ENCODE results near the gene ANKRD55.

ANKRD55 gene

DNA sequence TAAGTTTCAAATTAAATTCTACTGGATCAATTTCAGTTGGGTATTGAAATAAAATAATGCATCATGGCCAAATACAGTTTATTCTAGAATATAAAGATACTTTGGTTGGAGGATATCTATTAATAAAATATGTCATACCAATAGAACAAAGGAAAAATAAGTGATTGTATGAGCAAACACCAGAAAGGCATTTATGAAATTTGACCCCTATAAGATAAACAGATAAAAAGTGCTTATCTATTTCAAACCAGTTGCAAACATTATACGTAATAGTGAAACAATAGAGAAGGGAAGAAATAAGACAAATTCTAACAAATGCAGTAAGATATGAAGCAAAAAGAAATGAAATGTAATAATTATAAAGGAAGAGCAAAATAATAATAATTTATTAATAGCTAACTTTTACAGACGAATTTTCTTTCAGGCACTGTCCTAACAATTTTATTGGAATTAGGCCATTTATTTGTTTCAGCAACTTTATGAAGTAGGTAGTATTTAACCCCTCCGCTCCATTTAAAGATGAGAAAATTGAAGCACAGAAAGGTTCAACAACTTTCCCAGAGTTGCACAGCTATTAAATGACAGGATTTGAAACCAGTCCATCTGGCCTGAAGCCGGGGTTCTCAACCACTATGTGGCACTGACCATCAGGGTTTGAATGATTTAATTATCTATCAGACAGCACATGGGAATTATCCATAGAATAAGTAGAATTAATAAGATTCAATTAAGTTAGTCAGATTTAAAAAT lies 20.8 kb downstream of the ANKRD55 start:
- Histone ChIP-seq H4K8ac (ENCODE audit: low read depth, low read length) (no peak overlapping the region), H2BK120ac (ENCODE audit: low read depth, low read length) (no peak overlapping the region), H3K18ac (ENCODE audit: low read length) (no peak overlapping the region), H3K4me3 (ENCODE audit: low read length in 2 of 2) (no peak overlapping the region), H2AK5ac (ENCODE audit: low read depth, low read length) (no peak overlapping the region), H3K14ac (ENCODE audit: low read length) (no peak overlapping the region), H3K4me2 (ENCODE audit: insufficient read depth, low read length, poor library complexity, severe bottlenecking) (no peak overlapping the region), H3K23ac (ENCODE audit: low read depth, low read length, poor library complexity) (no peak overlapping the region), H2BK15ac (ENCODE audit: low read length) (no peak overlapping the region), H3K4me1 (ENCODE audit: control insufficient read depth in 2 of 2, insufficient read depth in 1 of 2, low read depth in 1 of 2, low read length in 2 of 2) (peaks cover 2 to 12% of the 10 kb centered on the region in 2 donors), H2BK5ac (ENCODE audit: low read length) (no peak overlapping the region), H3K9ac (ENCODE audit: low read depth, low read length, poor library complexity) (no peak overlapping the region), H2AFZ (ENCODE audit: low read length) (no peak overlapping the region), H3K4ac (ENCODE audit: low read length) (no peak overlapping the region), H3K9me3 (replicated peaks in 1 of 2; ENCODE audit: control insufficient read depth in 2 of 2, insufficient read depth in 1 of 2, low read depth in 1 of 2, low read length in 2 of 2) (peaks cover 3 to 12% of the 10 kb centered on the region in 2 donors), H3K27me3 (ENCODE audit: control insufficient read depth in 3 of 3, insufficient read depth in 3 of 3, low read depth in 1 of 3, low read length in 3 of 3) (no peaks in the 10 kb centered on the region), H3K79me1 (ENCODE audit: low read depth, low read length) (no peaks in the 10 kb centered on the region), H2BK12ac (ENCODE audit: low read length) (no peak overlapping the region), H3K27ac (replicated peaks; ENCODE audit: low read length) (no peak overlapping the region), H4K91ac (ENCODE audit: low read depth, low read length, poor library complexity) (no peak overlapping the region), H3K36me3 (replicated peaks in 1 of 2; ENCODE audit: control insufficient read depth in 2 of 2, insufficient read depth in 2 of 2, low read length in 2 of 2) (no peaks in the 10 kb centered on the region)
- DNase-seq (ENCODE audit: low spot score), result no peak
- no CpG with 5 or more reads among the region's 4 CpGs for WGBS, 2 donors (ENCODE audit: extremely low coverage in 2 of 2, insufficient read length in 2 of 2, insufficient replicate concordance in 1 of 2)

DNA sequence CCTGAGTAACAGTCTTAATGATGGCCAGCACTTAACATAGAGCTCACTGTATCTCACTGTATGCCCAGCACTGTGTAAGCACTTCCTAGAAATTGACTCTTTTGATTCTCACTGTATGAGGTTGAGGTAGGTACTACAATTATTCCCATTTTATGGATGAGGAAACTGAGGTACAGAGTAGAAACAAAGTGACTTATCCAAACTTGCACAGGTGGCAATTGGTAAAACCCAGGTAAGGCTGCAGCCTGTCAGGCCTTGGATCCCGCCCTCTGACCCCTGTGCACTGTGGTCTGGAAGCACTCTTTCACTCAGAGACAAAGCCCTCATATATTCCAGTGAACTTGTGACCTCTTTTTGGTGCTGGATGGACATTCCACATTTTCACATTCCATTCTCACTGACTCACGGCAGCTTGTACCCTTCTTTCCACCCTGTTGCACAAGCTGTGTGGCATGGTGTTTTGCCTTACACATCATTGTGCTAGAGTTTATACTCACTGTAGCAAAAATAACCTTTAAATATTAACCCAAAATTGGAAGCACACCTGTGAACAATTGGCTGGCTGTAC lies 21.7 kb downstream of the ANKRD55 start:
- WGBS, 2 donors (ENCODE audit: extremely low coverage in 2 of 2, insufficient read length in 2 of 2, insufficient replicate concordance in 1 of 2), result no CpG with 5 or more reads among the region's 2 CpGs

GRCh38 chr5:56208681-56209080 lies 24.4 kb downstream of the ANKRD55 start:
- no peak overlapping the region for H3K9ac ChIP-seq (ENCODE audit: low read depth, low read length, poor library complexity)
- H2BK5ac ChIP-seq (ENCODE audit: low read length), result no peak overlapping the region

More for the DNA sequence above, 21.7 kb downstream of the ANKRD55 start:
- DNase-seq (ENCODE audit: low spot score), result peak; percentile 46
- Histone ChIP-seq H3K79me1 (ENCODE audit: low read depth, low read length) (no peaks in the 10 kb centered on the region), H4K8ac (ENCODE audit: low read depth, low read length) (no peak overlapping the region), H2AFZ (ENCODE audit: low read length) (no peak overlapping the region), H3K4ac (ENCODE audit: low read length) (no peak overlapping the region), H3K9ac (ENCODE audit: low read depth, low read length, poor library complexity) (no peak overlapping the region), H3K9me3 (replicated peaks in 1 of 2; ENCODE audit: control insufficient read depth in 2 of 2, insufficient read depth in 1 of 2, low read depth in 1 of 2, low read length in 2 of 2) (peaks cover 3 to 5% of the 10 kb centered on the region in 2 donors), H3K23ac (ENCODE audit: low read depth, low read length, poor library complexity) (no peak overlapping the region), H3K4me1 (ENCODE audit: control insufficient read depth in 2 of 2, insufficient read depth in 1 of 2, low read depth in 1 of 2, low read length in 2 of 2) (peaks cover 2 to 12% of the 10 kb centered on the region in 2 donors), H3K27ac (replicated peaks; ENCODE audit: low read length) (peak overlapping the region; percentile 14), H3K14ac (ENCODE audit: low read length) (no peak overlapping the region), H2BK5ac (ENCODE audit: low read length) (no peak overlapping the region), H2BK15ac (ENCODE audit: low read length) (no peak overlapping the region), H3K4me2 (ENCODE audit: insufficient read depth, low read length, poor library complexity, severe bottlenecking) (no peak overlapping the region), H4K91ac (ENCODE audit: low read depth, low read length, poor library complexity) (no peak overlapping the region), H2BK12ac (ENCODE audit: low read length) (no peak overlapping the region), H2BK120ac (ENCODE audit: low read depth, low read length) (no peak overlapping the region), H3K18ac (ENCODE audit: low read length) (no peak overlapping the region), H3K36me3 (replicated peaks in 1 of 2; ENCODE audit: control insufficient read depth in 2 of 2, insufficient read depth in 2 of 2, low read length in 2 of 2) (no peaks in the 10 kb centered on the region), H3K4me3 (ENCODE audit: low read length in 2 of 2) (no peak overlapping the region), H2AK5ac (ENCODE audit: low read depth, low read length) (no peak overlapping the region), H3K27me3 (ENCODE audit: control insufficient read depth in 3 of 3, insufficient read depth in 3 of 3, low read depth in 1 of 3, low read length in 3 of 3) (no peaks in the 10 kb centered on the region)

DNA sequence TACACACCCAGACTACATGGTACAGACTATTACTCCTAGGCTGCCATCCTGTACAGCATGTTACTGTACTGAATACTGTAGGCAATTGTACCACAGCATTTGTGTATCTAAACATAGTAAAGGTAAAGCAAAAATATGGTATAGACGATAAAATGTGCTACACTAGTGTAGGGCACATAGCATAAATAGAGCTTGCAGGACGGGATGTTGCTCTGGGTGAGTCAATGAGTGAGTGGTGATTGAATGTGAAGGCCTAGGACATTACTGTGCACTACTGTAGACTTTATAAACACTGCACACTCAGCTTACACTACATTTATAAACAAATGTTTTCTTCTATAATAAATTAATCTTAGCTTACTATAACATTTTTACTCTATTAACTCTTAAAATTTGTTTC lies 25.6 kb downstream of the ANKRD55 start:
- no peak overlapping the region for H4K8ac ChIP-seq (ENCODE audit: low read depth, low read length)
- no peak overlapping the region for H3K9ac ChIP-seq (ENCODE audit: low read depth, low read length, poor library complexity)
- H3K27ac ChIP-seq (replicated peaks; ENCODE audit: low read length), result no peak overlapping the region
- no peak overlapping the region for H3K4ac ChIP-seq (ENCODE audit: low read length)
- DNase-seq (ENCODE audit: low spot score), result no peak
- H3K36me3 ChIP-seq (replicated peaks in 1 of 2; ENCODE audit: control insufficient read depth in 2 of 2, insufficient read depth in 2 of 2, low read length in 2 of 2), result no peaks in the 10 kb centered on the region
- no peak overlapping the region for H2BK15ac ChIP-seq (ENCODE audit: low read length)
- no peak overlapping the region for H2BK120ac ChIP-seq (ENCODE audit: low read depth, low read length)
- no peak overlapping the region for H2BK12ac ChIP-seq (ENCODE audit: low read length)
- no peaks in the 10 kb centered on the region for H3K27me3 ChIP-seq (ENCODE audit: control insufficient read depth in 3 of 3, insufficient read depth in 3 of 3, low read depth in 1 of 3, low read length in 3 of 3)
- H3K79me1 ChIP-seq (ENCODE audit: low read depth, low read length), result no peaks in the 10 kb centered on the region
- H2BK5ac ChIP-seq (ENCODE audit: low read length), result no peak overlapping the region
- H3K4me1 ChIP-seq (ENCODE audit: control insufficient read depth in 2 of 2, insufficient read depth in 1 of 2, low read depth in 1 of 2, low read length in 2 of 2), result peaks cover 2 to 6% of the 10 kb centered on the region in 2 donors
- H3K9me3 ChIP-seq (replicated peaks in 1 of 2; ENCODE audit: control insufficient read depth in 2 of 2, insufficient read depth in 1 of 2, low read depth in 1 of 2, low read length in 2 of 2), result no peaks in the 10 kb centered on the region
- H4K91ac ChIP-seq (ENCODE audit: low read depth, low read length, poor library complexity), result no peak overlapping the region
- H2AFZ ChIP-seq (ENCODE audit: low read length), result no peak overlapping the region
- no peak overlapping the region for H3K4me3 ChIP-seq (ENCODE audit: low read length in 2 of 2)
- no peak overlapping the region for H2AK5ac ChIP-seq (ENCODE audit: low read depth, low read length)
- no peak overlapping the region for H3K4me2 ChIP-seq (ENCODE audit: insufficient read depth, low read length, poor library complexity, severe bottlenecking)
- WGBS, 2 donors (ENCODE audit: extremely low coverage in 2 of 2, insufficient read length in 2 of 2, insufficient replicate concordance in 1 of 2), result no CpG with 5 or more reads among the region's 2 CpGs
- H3K23ac ChIP-seq (ENCODE audit: low read depth, low read length, poor library complexity), result no peak overlapping the region
- H3K18ac ChIP-seq (ENCODE audit: low read length), result no peak overlapping the region
- no peak overlapping the region for H3K14ac ChIP-seq (ENCODE audit: low read length)

More at GRCh38 chr5:56208681-56209080, 24.4 kb downstream of the ANKRD55 start:
- H3K4me1 ChIP-seq (ENCODE audit: control insufficient read depth in 2 of 2, insufficient read depth in 1 of 2, low read depth in 1 of 2, low read length in 2 of 2), result peaks cover 2 to 6% of the 10 kb centered on the region in 2 donors
- no peak overlapping the region for H3K23ac ChIP-seq (ENCODE audit: low read depth, low read length, poor library complexity)
- H2BK120ac ChIP-seq (ENCODE audit: low read depth, low read length), result no peak overlapping the region
- no peaks in the 10 kb centered on the region for H3K27me3 ChIP-seq (ENCODE audit: control insufficient read depth in 3 of 3, insufficient read depth in 3 of 3, low read depth in 1 of 3, low read length in 3 of 3)
- no peak for DNase-seq (ENCODE audit: low spot score)
- no peak overlapping the region for H3K18ac ChIP-seq (ENCODE audit: low read length)
- H2AFZ ChIP-seq (ENCODE audit: low read length), result no peak overlapping the region
- whole genome bisulfite sequencing, 2 donors (ENCODE audit: extremely low coverage in 2 of 2, insufficient read length in 2 of 2, insufficient replicate concordance in 1 of 2), result no CpG with 5 or more reads among the region's 9 CpGs
- no peak overlapping the region for H3K4me2 ChIP-seq (ENCODE audit: insufficient read depth, low read length, poor library complexity, severe bottlenecking)
- H2AK5ac ChIP-seq (ENCODE audit: low read depth, low read length), result no peak overlapping the region
- H4K8ac ChIP-seq (ENCODE audit: low read depth, low read length), result no peak overlapping the region
- no peaks in the 10 kb centered on the region for H3K79me1 ChIP-seq (ENCODE audit: low read depth, low read length)
- H3K27ac ChIP-seq (replicated peaks; ENCODE audit: low read length), result no peak overlapping the region
- no peak overlapping the region for H3K14ac ChIP-seq (ENCODE audit: low read length)
- H3K36me3 ChIP-seq (replicated peaks in 1 of 2; ENCODE audit: control insufficient read depth in 2 of 2, insufficient read depth in 2 of 2, low read length in 2 of 2), result no peaks in the 10 kb centered on the region
- no peak overlapping the region for H4K91ac ChIP-seq (ENCODE audit: low read depth, low read length, poor library complexity)
- no peak overlapping the region for H2BK15ac ChIP-seq (ENCODE audit: low read length)
- H3K9me3 ChIP-seq (replicated peaks in 1 of 2; ENCODE audit: control insufficient read depth in 2 of 2, insufficient read depth in 1 of 2, low read depth in 1 of 2, low read length in 2 of 2), result peaks cover 0 to 2% of the 10 kb centered on the region in 2 donors
- no peak overlapping the region for H3K4ac ChIP-seq (ENCODE audit: low read length)
- no peak overlapping the region for H2BK12ac ChIP-seq (ENCODE audit: low read length)
- H3K4me3 ChIP-seq (ENCODE audit: low read length in 2 of 2), result no peak overlapping the region
